GM11168 (cell line): ENCODE results near the gene COQ2.
"Not testable (repeated sequence)": the region's sequence is repeated elsewhere in the genome, so short reads cannot be mapped to it uniquely, and the experiment has no call there.

Experiments
- in situ Hi-C: fragments of 300-500 bp; cut with MboI; formaldehyde crosslinking; loops from one replicate; pipeline ENCODE4 v1.12.0; 2022; ENCODE audit warnings: low sequenced_read_pairs; ENCODE audit not compliant: unreplicated experiment

Gene COQ2

GRCh38 chr4:83288381-83288780 lies 3.8 kb upstream of the COQ2 start:
- in situ Hi-C loops = not testable (repeated sequence)

GRCh38 chr4:83285055-83285407 lies 433 bp upstream of the COQ2 start:
- in situ Hi-C loops = no loop called here

DNA sequence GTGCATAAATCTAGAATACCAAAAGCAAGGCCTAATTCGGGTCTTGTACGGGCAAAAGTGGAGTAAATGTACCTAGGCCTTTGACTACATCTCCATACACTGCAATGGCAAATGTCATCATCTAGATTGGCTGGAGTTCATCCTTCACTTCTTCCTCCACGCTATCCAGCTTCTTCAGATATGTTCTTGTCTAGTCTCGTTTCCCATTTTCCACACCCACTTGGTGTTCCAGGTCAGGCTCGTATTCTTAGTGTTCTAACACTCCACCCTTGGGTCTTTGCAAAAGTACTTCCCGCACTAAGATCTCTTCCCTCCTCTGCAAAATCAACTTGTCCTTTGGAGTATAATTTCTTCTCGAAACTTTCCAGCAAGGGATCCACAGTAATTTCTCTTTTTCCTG lies 1.4 kb downstream of the COQ2 start:
- in situ Hi-C loops = no loop called here

- in situ Hi-C loops = no loop called here
Measured at GRCh38 chr4:83282049-83282535, 2.5 kb downstream of the COQ2 start.

- in situ Hi-C loops = no loop called here
Measured at GRCh38 chr4:83281307-83281706, 3.3 kb downstream of the COQ2 start.

- in situ Hi-C loops = no loop called here
Measured at GRCh38 chr4:83276299-83277040, 8.1 kb downstream of the COQ2 start.

DNA sequence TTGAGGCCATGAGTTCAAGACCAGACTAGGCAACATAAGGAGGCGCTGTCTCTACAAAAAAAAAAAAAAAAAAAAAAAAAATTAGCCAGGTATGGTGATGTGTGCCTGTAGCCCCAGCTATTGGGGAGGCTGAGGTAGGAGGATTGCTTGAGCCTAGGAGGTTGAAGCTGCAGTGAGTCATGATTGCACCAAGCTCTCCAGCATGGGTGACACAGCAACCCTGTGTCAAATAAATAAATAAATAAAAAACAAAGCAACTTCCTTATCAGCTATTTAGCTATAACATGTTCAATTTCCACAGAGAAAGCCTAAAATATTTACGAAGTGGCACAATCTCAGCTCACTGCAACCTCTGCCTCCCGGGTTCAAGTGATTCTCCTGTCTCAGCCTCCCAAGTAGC lies 10.7 kb downstream of the COQ2 start:
- in situ Hi-C loops = not testable (repeated sequence)

DNA sequence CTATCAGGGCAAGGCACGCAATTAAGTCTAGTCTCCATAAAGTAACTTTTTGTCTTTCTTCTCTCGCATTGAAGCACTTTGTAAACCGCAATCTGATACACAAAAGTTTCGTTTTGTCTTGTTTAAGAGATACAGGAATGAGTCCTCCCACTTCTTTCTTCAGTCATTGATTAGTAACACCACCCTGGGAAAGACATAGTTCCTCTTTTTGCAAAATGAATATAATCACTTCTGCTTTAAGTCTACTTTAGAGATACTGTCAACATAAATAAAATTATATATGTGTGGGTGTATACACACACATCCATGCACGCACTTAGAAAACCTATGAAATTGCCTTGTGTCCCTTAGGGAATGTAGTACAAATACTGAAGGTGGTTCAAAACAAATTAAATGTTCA lies 11.7 kb downstream of the COQ2 start:
- in situ Hi-C loops = no loop called here

- in situ Hi-C loops = no loop called here
Measured at GRCh38 chr4:83269256-83269655, 15.3 kb downstream of the COQ2 start.

- in situ Hi-C loops = no loop called here
Measured at GRCh38 chr4:83268491-83268890, 16.1 kb downstream of the COQ2 start.

GRCh38 chr4:83267830-83268475 lies 16.6 kb downstream of the COQ2 start:
- in situ Hi-C loops = no loop called here

DNA sequence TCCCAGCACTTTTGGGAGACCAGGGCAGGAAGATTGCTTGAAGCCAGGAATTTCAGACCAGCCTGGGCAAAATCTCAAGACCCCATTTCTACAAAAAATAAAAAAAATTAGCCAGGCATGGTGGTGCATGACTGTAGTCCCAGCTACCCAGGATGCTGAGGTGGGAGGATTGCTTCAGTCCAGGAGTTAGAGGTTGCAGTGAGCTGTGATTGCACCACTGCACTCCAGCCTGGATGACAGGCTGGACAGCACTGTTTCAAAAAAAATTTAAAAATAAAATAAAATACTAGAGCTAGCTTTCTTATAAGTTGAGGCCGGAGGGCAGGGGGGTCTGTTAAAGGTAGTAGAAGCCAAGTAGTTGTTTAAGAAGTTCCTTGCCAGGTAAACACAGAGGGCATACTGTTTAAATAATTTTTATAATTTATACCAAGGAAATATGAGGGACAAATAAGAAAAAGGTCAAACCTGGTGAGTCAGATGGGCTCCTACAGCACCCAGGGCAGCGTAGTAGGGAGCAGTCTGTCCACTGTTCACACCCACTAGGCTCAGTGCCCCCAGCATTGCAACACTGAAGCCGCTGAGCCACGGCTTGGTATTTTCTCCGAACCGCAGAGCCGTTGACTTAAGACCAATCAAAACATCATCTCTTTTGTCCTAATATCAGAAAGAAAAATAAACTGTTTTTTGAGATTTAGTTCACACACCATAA lies 17.3 kb downstream of the COQ2 start:
- in situ Hi-C loops = no loop called here

DNA sequence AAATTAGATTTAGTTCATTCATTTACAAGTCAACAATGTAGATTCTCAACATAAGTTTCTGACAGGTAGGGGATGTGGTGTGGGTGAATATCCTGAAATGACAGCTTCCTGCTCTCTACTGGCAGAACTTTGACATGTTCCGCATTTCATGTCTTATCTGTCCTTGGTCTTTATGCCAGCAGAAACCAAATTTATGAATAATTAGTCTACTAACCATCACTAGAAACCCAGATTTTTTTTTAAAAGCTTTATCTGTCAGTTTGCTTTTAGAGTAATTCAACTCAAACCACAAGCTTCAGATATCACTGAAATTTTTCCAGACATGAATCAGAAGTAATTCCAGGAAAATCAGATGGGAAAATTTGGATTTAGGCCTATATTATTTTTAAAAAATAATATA lies 17.9 kb downstream of the COQ2 start:
- in situ Hi-C loops = no loop called here

- in situ Hi-C loops = no loop called here
Measured at GRCh38 chr4:83263106-83263505, 21.5 kb downstream of the COQ2 start.

- in situ Hi-C loops = no loop called here
Measured at GRCh38 chr4:83262682-83263081, 21.9 kb downstream of the COQ2 start.

- in situ Hi-C loops = no loop called here
Measured at GRCh38 chr4:83261307-83261706, 23.3 kb downstream of the COQ2 start.

GRCh38 chr4:83259586-83259985 lies 25.0 kb downstream of the COQ2 start:
- in situ Hi-C loops = loop anchor here (5.0 kb wide), 1 partner anchor 172 kb away; no protein-coding TSS in a partner anchor

DNA sequence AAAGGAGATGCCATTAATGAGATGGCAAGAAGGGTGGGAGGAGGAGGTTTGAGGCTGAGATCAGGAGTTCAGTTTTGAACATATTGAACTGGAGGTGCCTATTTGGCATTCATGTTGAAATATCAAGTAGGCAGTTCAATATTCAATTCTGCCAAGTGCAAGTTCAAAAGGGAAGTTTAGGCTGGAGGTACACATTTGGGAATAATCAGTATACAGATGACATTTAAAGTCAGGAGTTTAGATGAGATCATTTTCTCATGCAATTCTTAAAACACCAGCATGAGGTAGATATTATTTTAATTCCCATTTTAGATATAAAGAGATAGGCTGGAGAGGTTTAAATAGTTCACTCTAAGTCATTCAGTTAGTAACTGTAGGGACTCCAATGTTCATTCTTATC lies 26.1 kb downstream of the COQ2 start:
- in situ Hi-C loops = loop anchor here (5.0 kb wide), 1 partner anchor 171 kb away; no protein-coding TSS in a partner anchor

- in situ Hi-C loops = loop anchor here (5.0 kb wide), 1 partner anchor 171 kb away; no protein-coding TSS in a partner anchor
Measured at GRCh38 chr4:83257811-83258210, 26.8 kb downstream of the COQ2 start.

DNA sequence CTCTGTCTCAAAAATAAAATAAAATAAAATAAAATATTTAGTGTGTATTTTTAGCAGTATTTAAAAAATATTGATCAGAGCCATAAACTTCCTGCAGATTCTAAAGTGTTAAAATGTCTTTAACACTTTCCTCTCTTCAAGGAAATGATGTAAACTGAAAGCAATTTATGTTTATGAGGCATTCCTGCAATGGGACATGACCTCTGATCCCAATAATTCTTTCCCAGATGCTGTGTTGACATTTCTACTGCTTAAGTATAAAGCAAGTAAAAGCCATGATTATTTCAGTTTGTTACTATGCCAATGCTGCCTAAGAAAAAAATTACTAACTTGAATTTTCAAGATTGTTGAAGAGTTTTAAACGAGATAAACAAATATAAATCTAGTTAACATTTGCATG lies 29.0 kb downstream of the COQ2 start:
- in situ Hi-C loops = loop anchor here (5.0 kb wide), 1 partner anchor 168 kb away; no protein-coding TSS in a partner anchor

GRCh38 chr4:83252782-83253405 lies 31.7 kb downstream of the COQ2 start:
- in situ Hi-C loops = no loop called here
